ENCODE data around the gene ECT2. TPM values are rescaled to one million over a fixed set of nuclear protein-coding genes. Genes with fewer than 3 reads are reported as not detected.

The ECT2 gene
- total RNA-seq, 1 experiment from 2014 or later = 25.6 TPM

Small RNA genes lying within 50 kb of the gene (small RNA-seq; reads per million reads assigned to genes)
- not detected for gene AC108667.1
- not detected for gene RF00139
- 0.12 reads per million for gene RNU4-4P
- gene RNU6-547P = not detected

Other genes starting within 250 kb of the ECT2 start
- not detected in 2 replicates for gene TNFSF10, start 227.3 kb upstream of the ECT2 start, total RNA-seq (2014; rRNA removed; shearing (Covaris generic); ENCODE audit: low replicate concordance)
- gene NCEH1, start 39.7 kb upstream of the ECT2 start, total RNA-seq (2014; rRNA removed; shearing (Covaris generic); ENCODE audit: low replicate concordance) = 4.3 and 4.7 TPM in 2 replicates

Data from Karpas-422 (cell line).